Osteocyte (in vitro differentiated cells): ENCODE data around the gene JPH4. TPM values are rescaled to one million over a fixed set of nuclear protein-coding genes. Genes with fewer than 3 reads are reported as not detected.

ENCODE experiments used
- DNase-seq: peaks from one replicate; pipeline ENCODE4 v3.0.0; 2021; ENCODE audit warnings: mixed read lengths; ENCODE audit not compliant: unreplicated experiment; ENCODE audit errors: extremely low spot score
- H3K27ac Mint-ChIP-seq: one replicate; pipeline ENCODE4 v1.8.0; 2021; ENCODE audit warnings: mild to moderate bottlenecking, mixed read lengths; ENCODE audit not compliant: unreplicated experiment
- H3K27me3 Mint-ChIP-seq: one replicate; pipeline ENCODE4 v1.8.0; 2021; ENCODE audit warnings: mixed read lengths; ENCODE audit not compliant: unreplicated experiment
- H3K36me3 Mint-ChIP-seq: one replicate; pipeline ENCODE4 v1.8.0; 2021; ENCODE audit warnings: mixed read lengths; ENCODE audit not compliant: unreplicated experiment
- H3K4me1 Mint-ChIP-seq: one replicate; pipeline ENCODE4 v1.8.0; 2021; ENCODE audit warnings: mixed read lengths; ENCODE audit not compliant: unreplicated experiment
- H3K4me3 Mint-ChIP-seq: one replicate; pipeline ENCODE4 v1.8.0; 2021; ENCODE audit warnings: mild to moderate bottlenecking, moderate library complexity, mixed read lengths; ENCODE audit not compliant: unreplicated experiment
- H3K9me3 Mint-ChIP-seq: one replicate; pipeline ENCODE4 v1.8.0; 2021; ENCODE audit warnings: mixed read lengths; ENCODE audit not compliant: unreplicated experiment
- total RNA-seq: library from RNA; stranded (reverse); gene quantifications from 2 replicates; pipeline ENCODE4 v1.2.1, GENCODE V29; 2021
- TF ChIP-seq, protein P1 (sequence below): fragments of 200-600 bp; sonication (generic); IDR thresholded peaks from 2 replicates; pipeline ENCODE4 v1.5.0; 2021; ENCODE audit warnings: antibody characterized with exemption, mild to moderate bottlenecking, moderate library complexity

The JPH4 gene
- total RNA-seq, 1 donor from 2014 or later = not detected

DNA sequence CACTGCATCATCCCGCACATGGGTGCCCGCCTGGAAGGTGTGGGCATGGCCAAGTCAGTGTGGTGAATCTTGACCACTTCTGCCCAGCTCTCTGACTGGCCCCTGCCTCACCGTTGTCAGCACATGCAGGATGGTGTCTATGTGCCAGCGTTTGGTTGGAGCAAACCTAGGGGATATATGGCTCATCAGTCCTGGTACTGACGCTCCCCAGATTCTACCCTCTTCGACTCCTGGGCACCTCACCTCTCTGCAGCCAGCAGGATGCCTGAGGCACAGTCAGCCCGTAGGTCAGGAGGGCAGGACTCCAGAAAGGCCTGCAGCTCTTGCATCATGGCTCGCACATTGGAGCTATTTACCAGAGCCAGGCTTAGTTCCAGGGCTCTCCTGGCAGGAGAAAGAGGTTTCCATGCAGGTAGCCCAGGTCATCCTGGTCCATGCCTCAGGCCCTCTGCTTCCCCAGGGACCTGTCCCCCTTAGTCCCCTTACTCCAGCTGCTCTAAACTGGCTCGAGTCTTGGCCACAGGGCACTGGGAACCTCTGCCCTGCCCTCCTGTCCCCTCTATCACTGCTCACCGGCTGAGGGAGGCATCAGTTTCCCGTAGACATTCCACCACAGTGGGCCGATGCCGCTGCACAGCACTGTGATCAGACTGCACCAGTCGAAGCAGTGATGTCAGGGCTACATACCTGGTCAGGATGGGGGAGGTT is 15.0 kb downstream of the JPH4 start:
- no peak for DNase-seq
- no peaks in the 10 kb centered on the region for H3K9me3 Mint-ChIP-seq
- H3K27ac Mint-ChIP-seq = no peak overlapping the region
- peaks cover 18% of the 10 kb centered on the region for H3K4me1 Mint-ChIP-seq
- TF ChIP-seq, protein P1, sequence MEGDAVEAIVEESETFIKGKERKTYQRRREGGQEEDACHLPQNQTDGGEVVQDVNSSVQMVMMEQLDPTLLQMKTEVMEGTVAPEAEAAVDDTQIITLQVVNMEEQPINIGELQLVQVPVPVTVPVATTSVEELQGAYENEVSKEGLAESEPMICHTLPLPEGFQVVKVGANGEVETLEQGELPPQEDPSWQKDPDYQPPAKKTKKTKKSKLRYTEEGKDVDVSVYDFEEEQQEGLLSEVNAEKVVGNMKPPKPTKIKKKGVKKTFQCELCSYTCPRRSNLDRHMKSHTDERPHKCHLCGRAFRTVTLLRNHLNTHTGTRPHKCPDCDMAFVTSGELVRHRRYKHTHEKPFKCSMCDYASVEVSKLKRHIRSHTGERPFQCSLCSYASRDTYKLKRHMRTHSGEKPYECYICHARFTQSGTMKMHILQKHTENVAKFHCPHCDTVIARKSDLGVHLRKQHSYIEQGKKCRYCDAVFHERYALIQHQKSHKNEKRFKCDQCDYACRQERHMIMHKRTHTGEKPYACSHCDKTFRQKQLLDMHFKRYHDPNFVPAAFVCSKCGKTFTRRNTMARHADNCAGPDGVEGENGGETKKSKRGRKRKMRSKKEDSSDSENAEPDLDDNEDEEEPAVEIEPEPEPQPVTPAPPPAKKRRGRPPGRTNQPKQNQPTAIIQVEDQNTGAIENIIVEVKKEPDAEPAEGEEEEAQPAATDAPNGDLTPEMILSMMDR = no peak
- H3K27me3 Mint-ChIP-seq = no peaks in the 10 kb centered on the region
- H3K36me3 Mint-ChIP-seq = peaks cover 4% of the 10 kb centered on the region
- H3K4me3 Mint-ChIP-seq = no peak overlapping the region

DNA sequence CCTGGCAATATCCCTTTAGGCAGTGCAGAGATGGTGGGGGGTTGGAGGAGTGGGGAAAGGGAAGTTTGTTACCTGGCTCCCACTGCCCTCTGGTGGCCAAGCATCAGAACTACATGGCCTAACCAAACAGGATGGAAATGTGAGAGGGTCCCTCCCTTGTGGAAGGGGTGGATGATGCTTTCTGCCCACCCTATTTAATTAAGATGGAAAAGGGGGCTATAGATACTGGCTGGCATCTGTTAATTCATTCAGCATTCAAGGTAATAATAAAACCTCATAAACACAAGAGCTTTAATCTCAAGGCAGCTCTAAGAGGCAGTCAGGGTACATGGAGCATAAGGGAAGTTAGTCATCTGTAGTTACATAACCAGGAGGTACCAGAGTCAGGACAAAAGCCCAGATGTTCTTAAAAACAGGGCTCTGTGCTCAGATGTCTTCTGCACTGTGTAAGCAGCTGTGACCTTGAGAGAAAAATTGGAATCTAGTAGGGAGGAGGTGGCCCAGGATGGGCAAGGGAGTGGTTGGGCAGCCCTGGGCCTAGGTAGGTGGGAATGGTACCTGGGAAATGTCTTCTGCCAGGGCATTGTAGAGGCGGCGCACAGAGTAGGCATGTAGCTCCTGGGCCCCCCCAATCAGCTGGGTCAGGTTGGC is 15.6 kb downstream of the JPH4 start:
- no peak overlapping the region for H3K4me3 Mint-ChIP-seq
- no peak for DNase-seq
- no peak overlapping the region for H3K27ac Mint-ChIP-seq
- peaks cover 17% of the 10 kb centered on the region for H3K4me1 Mint-ChIP-seq
- H3K36me3 Mint-ChIP-seq = peaks cover 4% of the 10 kb centered on the region
- no peaks in the 10 kb centered on the region for H3K9me3 Mint-ChIP-seq
- TF ChIP-seq, protein P1 = peak; percentile 90
- no peaks in the 10 kb centered on the region for H3K27me3 Mint-ChIP-seq

GRCh38 chr14:23561873-23562821 is 16.4 kb downstream of the JPH4 start:
- Mint-ChIP-seq H3K4me1 (peaks cover 17% of the 10 kb centered on the region), H3K4me3 (no peak overlapping the region), H3K9me3 (no peaks in the 10 kb centered on the region), H3K36me3 (peaks cover 4% of the 10 kb centered on the region), H3K27ac (no peak overlapping the region), H3K27me3 (no peaks in the 10 kb centered on the region)
- TF ChIP-seq, protein P1 = no peak
- DNase-seq = no peak

DNA sequence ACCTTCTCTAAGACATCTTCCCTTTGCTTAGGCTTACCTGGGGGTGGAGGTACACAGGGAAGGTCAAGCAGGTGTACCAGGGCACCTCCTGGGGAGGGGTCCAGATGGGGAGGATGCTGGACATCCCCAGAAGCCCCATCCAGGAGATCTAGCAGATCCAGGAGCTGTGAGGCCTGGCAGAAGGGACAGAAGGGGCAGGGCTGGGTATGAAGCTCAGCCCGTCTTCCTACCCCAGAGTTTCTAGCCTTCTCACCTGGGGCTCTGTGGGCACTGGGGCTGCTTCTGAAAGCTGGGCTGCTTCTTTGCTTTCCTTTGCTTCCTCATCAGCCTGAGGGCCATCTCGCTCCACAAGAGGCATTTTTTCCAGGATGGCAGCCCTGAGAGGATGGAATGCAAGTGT is 17.3 kb downstream of the JPH4 start:
- no peak overlapping the region for H3K4me3 Mint-ChIP-seq
- no peak overlapping the region for H3K27ac Mint-ChIP-seq
- TF ChIP-seq, protein P1 = no peak
- peaks cover 18% of the 10 kb centered on the region for H3K4me1 Mint-ChIP-seq
- H3K9me3 Mint-ChIP-seq = no peaks in the 10 kb centered on the region
- H3K36me3 Mint-ChIP-seq = peaks cover 4% of the 10 kb centered on the region
- DNase-seq = no peak
- H3K27me3 Mint-ChIP-seq = no peaks in the 10 kb centered on the region
